Measurements from ENCODE around the gene SYT7. TPM values are rescaled to one million over a fixed set of nuclear protein-coding genes. Genes with fewer than 3 reads are reported as not detected.
A peak's percentile ranks its signal among the peaks of the same experiment; 100 is the strongest.

The SYT7 gene
- total and polyA plus RNA-seq, 8 donors: 4.3 to 59.4 (median 12.5) TPM

DNA sequence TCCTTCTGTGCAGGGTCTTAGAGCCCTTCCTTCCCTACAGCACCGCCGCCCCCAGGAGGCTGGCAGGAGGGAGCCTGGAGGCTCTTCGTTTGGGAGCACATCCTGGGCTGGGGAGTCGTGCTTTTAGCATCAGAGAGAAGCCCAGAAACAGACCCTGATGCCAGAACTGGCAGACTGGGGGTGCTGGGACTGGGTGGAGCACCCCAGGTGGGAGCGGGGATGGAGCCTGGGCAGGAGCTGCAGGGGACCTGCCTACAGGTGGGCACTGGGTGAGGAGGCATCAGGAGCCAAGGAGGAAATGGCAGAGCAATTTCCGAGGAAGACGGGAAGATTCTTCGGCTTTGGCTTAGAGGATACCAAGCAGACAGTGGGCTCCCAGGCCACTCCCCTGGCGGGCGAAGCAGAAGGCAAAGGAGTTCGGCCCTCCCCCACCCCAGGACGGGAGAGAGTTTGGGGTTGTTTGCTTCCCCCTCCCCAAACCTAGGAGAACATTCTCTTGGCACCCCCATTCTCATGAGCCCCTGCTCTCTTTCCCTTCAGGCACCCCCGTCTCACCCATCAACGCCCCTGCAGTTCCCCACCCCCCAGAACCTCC lies 1.1 kb downstream of the SYT7 start:
- TF ChIP-seq, protein P1, sequence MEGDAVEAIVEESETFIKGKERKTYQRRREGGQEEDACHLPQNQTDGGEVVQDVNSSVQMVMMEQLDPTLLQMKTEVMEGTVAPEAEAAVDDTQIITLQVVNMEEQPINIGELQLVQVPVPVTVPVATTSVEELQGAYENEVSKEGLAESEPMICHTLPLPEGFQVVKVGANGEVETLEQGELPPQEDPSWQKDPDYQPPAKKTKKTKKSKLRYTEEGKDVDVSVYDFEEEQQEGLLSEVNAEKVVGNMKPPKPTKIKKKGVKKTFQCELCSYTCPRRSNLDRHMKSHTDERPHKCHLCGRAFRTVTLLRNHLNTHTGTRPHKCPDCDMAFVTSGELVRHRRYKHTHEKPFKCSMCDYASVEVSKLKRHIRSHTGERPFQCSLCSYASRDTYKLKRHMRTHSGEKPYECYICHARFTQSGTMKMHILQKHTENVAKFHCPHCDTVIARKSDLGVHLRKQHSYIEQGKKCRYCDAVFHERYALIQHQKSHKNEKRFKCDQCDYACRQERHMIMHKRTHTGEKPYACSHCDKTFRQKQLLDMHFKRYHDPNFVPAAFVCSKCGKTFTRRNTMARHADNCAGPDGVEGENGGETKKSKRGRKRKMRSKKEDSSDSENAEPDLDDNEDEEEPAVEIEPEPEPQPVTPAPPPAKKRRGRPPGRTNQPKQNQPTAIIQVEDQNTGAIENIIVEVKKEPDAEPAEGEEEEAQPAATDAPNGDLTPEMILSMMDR (IDR thresholded peaks at IDR 0.05): no peak
- FAIRE-seq: no peak
- H3K27me3 ChIP-seq: no peaks in the 10 kb centered on the region
- peaks cover 0 to 6% (median 0%) of the 10 kb centered on the region in 3 donors for H3K4me1 ChIP-seq
- intact Hi-C loops (cut with DNase I): no loop called here
- no peaks in the 10 kb centered on the region for H3K9me3 ChIP-seq
- no peak overlapping the region for H3K27ac ChIP-seq
- no peaks in the 10 kb centered on the region for H3K36me3 ChIP-seq
- 46 to 60% methylated on average over 12 to 14 of the region's 14 CpGs for WGBS, 2 donors
- no peak for ATAC-seq
- H3K4me3 ChIP-seq: peak overlapping the region in 1 of 4 donors; percentile 57
- DNase-seq: peak in 1 of 6 donors; percentile 70

DNA sequence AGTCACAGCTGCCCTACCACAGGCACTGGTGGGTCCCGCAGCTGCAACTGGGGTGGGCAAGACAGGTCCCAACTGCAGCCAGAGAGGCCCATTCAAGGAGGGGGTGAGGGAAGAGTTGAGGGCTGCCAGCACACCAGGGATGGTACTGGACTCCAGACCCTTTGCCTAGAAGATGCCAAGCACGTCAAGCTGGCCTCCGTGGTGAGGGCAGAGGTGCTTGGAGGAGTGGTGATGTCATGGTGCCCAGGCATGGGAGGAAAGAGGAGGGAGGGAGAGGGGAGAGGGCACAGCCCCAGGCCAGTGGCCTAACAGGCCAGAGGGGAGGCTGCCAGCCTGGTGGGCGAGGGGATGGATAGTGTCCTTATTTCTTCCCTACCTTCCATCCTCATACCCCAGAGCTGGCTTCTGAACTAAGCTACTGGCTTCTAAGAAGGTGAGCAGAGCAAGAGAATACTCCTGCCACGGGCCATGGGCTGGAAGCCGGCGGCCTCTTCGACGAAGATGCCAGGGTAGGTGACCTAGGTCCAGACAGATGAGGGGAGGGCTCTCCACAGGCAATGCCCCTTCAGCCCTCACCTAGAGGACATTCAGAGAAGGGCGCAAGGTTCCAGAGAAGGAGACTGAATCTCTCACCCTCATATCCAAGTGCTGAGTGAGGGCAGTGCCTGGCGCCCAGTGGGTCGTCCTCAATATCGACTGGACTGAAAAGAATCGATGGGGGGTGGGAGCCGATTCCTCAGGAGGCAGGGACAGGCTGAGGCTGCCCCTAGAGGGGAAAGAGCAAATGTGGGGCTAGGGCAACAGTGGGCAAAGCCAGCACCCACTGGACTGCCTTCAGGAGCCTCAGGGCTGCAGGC lies 1.8 kb downstream of the SYT7 start:
- Histone ChIP-seq H3K27me3 (no peaks in the 10 kb centered on the region), H3K36me3 (no peaks in the 10 kb centered on the region), H3K4me3 (peak overlapping the region in 1 of 4 donors; percentile 57), H3K9me3 (no peaks in the 10 kb centered on the region), H3K27ac (no peak overlapping the region), H3K4me1 (peaks cover 0 to 6% (median 0%) of the 10 kb centered on the region in 3 donors)
- WGBS, 2 donors: 68 to 70% methylated on average over 15 of the region's 15 CpGs
- TF ChIP-seq, protein P1 (IDR thresholded peaks at IDR 0.05): no peak
- DNase-seq (peak in 1 of 6 donors; percentile 55), ATAC-seq (no peak), FAIRE-seq (no peak)
- intact Hi-C loops (cut with DNase I): no loop called here

DNA sequence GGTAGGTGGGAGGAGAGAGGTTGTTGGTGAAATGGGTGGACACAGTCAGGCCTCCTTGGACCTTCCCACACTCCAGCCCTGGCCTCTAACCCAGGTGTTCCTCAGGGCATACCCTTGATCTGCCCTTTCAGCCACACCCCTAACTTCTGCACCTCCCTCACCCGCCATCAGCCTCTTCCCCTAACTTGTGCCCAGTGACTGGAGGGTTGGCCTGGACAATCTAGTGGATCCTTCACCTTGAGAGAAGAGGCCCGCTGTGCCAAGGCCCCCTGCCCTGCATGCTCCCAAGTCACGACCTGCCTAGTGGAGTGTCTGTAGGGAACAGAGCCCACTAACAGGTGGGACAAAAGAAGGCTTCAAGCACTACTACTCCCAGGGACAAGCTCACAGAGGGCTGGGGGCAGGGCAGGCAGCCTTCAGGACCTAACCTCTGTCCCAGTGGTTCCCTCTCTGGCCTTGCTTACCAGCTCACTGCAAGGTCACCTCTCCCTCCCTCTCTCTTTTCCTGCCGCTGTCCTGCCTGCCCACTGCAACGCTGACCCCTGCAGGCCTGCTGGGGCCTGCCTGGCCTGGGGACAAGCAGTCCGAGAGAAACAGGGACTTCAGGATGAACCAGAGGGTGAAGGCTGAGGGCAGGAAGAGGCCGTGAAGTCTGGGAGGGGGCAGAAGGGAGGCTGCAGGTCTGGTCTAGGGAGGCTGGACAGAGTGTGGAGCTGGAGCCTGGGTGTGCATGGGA lies 3.3 kb downstream of the SYT7 start:
- TF ChIP-seq, protein P1 (IDR thresholded peaks at IDR 0.05): no peak
- no peaks in the 10 kb centered on the region for H3K27me3 ChIP-seq
- peaks cover 0 to 6% (median 0%) of the 10 kb centered on the region in 3 donors for H3K4me1 ChIP-seq
- WGBS, 2 donors: 66 to 76% methylated on average over 7 of the region's 7 CpGs
- DNase-seq (peak in 1 of 6 donors; percentile 52), FAIRE-seq (no peak), ATAC-seq (no peak)
- H3K27ac ChIP-seq: no peak overlapping the region
- no peaks in the 10 kb centered on the region for H3K9me3 ChIP-seq
- H3K36me3 ChIP-seq: no peaks in the 10 kb centered on the region
- intact Hi-C loops (cut with DNase I): no loop called here
- H3K4me3 ChIP-seq: no peak overlapping the region

DNA sequence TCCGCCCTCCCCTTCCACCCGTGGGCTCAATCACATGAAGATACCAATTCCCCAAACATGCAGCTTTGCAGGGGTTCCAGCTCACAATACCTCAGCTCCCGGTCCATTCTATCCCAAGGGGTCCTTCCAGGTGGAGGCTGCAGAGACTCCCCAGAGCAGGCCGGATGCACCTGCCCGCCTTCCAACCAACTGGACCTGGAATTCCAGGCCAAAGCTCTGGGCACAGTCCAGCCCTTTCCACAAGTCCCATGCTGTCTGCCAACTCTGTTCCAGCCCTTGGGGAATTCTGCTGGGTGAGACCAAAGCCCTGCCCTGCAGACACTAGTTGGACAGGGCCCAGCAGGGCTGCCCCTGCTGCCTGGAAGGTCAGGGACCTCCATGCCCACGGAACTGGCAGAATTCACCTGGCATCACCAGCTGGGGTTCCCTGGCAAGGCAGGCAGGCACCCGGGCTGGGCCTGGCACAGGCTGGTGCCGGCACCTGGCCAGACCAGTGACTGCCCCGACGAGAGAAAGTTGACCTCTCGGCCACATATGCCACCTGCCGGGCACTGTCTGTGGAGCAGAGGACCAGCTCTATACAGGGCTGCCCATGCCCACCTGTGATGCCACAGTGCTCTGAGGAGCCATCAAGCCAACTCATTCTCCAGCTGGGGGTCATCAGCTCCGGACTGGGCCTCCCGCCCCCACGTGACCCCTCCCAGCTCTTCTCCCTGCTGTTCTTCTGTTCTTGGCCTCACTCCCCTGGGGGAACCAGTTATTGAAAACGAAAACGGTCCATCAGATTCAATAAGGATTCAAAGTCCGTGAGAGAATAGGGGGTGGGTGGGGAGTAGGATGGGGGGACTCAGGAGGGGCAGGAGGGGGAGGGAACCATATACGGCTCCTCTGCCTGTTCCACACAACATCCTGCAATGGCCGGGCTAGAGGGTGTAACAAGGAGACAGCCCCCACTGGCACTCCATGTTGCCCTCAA lies 4.7 kb downstream of the SYT7 start:
- DNase-seq (peak in 1 of 6 donors; percentile 71), FAIRE-seq (no peak), ATAC-seq (peak in 2 of 4 donors; percentile 12 to 29)
- H3K4me3 ChIP-seq: no peak overlapping the region
- H3K4me1 ChIP-seq: peaks cover 0 to 3% (median 0%) of the 10 kb centered on the region in 3 donors
- TF ChIP-seq, protein P1 (IDR thresholded peaks at IDR 0.05): no peak
- no peaks in the 10 kb centered on the region for H3K9me3 ChIP-seq
- H3K36me3 ChIP-seq: no peaks in the 10 kb centered on the region
- no peaks in the 10 kb centered on the region for H3K27me3 ChIP-seq
- intact Hi-C loops (cut with DNase I): no loop called here
- H3K27ac ChIP-seq: no peak overlapping the region
- 66 to 71% methylated on average over 19 to 20 of the region's 20 CpGs for WGBS, 2 donors
